GM12864 (cell line): ENCODE data around the gene HTR1B.

Source experiments
- DNase-seq: peaks from one replicate; pipeline ENCODE4 v3.0.0-alpha.2; 2011; ENCODE audit warnings: low read depth
- H3K4me3 ChIP-seq: 2 replicates; pipeline ENCODE4 v1.5.1; 2011; ENCODE audit warnings: mild to moderate bottlenecking, low read depth, low read length, control low read depth
- TF ChIP-seq, protein P1 (sequence below): IDR thresholded peaks from 2 replicates; pipeline ENCODE4 v1.5.1; 2011; ENCODE audit warnings: low read depth, mild to moderate bottlenecking, moderate library complexity, low read length, control low read depth, inconsistent platforms; ENCODE audit errors: missing control alignments

HTR1B gene

DNA sequence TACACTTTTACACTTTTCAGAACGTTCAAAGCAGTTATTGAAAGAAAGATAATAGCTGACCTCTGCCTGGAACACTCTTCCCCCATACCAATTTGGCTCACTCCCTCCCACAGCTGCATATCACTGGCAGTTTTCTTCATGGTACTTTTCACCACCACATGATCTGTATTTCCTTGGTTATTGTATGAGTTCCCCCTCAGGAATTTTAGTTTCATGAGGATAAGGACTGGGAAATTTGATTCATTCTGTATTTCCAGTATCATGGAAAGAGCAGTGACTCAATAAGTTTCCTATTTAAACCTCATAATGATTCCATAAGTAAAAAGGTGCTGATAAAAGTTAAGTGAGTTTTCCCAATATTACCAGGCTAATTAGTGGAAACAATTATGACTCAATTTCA lies 16.0 kb downstream of the HTR1B start:
- DNase-seq: no peak
- TF ChIP-seq, protein P1, sequence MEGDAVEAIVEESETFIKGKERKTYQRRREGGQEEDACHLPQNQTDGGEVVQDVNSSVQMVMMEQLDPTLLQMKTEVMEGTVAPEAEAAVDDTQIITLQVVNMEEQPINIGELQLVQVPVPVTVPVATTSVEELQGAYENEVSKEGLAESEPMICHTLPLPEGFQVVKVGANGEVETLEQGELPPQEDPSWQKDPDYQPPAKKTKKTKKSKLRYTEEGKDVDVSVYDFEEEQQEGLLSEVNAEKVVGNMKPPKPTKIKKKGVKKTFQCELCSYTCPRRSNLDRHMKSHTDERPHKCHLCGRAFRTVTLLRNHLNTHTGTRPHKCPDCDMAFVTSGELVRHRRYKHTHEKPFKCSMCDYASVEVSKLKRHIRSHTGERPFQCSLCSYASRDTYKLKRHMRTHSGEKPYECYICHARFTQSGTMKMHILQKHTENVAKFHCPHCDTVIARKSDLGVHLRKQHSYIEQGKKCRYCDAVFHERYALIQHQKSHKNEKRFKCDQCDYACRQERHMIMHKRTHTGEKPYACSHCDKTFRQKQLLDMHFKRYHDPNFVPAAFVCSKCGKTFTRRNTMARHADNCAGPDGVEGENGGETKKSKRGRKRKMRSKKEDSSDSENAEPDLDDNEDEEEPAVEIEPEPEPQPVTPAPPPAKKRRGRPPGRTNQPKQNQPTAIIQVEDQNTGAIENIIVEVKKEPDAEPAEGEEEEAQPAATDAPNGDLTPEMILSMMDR: no peak
- no peak overlapping the region for H3K4me3 ChIP-seq

DNA sequence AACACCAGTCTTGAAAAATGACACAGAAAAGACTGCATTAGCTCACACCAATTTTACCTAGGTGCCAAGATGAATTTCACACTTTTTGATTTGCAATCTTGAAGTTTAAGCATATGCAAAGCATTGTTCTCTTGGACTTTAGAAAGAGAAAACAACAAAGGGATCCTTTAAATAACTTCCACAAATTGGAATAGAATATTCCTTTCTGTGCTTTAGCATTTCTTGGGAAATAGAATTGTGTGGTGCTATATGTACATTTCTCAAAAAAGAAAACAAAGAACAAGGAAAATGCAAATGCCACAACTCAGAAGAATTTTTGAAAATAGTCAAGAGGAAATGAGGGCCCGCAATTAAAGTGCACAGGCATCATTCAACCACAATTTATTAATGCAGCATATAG lies 17.0 kb downstream of the HTR1B start:
- TF ChIP-seq, protein P1: no peak
- no peak for DNase-seq
- H3K4me3 ChIP-seq: no peak overlapping the region

DNA sequence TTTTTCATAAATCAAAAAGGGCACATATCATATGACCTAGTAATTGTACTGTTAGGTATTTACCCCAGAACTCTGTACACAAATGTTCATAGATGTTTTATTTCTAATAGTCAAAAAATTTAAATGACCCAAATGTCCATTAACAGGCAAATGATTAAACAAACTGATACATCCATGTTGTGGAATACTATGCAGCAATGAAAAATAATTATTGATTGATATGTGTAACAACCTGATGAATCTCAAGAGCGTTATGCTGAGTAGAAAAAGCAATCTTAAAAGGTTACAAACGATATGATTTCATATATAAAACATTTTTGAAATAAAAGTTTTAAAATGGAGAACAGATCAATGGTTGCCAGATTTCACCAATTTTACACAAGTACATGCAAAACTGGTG lies 18.1 kb downstream of the HTR1B start:
- TF ChIP-seq, protein P1: no peak
- H3K4me3 ChIP-seq: no peak overlapping the region
- no peak for DNase-seq

DNA sequence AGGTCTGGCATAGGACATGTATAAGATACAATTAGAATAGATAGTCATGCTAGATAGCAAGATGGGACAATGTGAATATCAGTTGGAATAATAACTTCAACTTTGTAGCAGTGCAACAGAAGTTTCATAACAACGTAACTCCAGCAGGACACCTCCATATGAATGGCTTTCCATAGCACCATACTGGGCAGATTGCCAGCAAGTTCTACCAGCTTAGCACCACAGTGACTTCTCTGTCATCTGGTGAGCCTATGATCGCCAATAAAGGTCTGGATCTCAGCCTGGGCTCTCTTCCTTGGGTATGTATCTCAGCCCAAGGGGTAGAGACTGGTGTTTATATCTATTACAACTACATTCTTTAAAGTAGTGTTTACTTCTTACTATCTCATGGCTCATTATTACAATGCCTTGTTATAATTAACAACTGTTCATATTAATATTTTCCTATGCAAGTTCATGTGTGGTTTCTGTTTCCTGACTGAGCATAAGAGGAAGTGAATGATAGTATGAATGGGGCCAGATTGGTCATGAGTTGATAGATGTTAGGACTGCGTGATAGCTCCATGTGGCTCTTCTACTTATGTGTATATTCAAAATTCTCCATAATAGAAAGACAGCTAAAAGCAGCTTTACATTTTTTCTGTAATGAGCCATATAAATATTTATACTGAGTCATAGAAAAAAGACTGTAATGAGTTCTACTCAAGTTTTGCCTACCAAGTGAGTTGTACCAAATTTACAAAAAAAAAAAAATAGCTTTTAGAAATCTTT lies 22.9 kb downstream of the HTR1B start:
- H3K4me3 ChIP-seq: no peak overlapping the region
- TF ChIP-seq, protein P1: no peak
- DNase-seq: no peak

DNA sequence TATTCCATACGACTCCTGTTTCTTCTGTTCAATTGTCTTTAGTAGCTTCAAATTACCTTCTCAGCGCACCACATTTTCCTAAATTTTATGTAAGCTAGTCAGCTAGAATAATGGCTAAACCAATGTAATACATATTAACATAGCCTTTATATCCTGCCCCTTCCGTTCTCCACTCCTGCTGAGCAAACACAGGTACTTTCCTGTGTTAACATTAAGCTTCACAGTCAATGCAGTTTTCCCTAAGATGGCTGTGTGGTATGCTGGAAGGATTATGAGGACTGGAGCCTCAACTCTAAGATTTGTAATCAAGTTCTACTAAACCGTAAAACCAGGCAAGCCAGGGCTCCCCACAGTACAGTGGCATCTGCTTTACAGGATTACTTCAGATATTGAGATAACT lies 29.4 kb downstream of the HTR1B start:
- H3K4me3 ChIP-seq: no peak overlapping the region
- DNase-seq: no peak
- TF ChIP-seq, protein P1: no peak

DNA sequence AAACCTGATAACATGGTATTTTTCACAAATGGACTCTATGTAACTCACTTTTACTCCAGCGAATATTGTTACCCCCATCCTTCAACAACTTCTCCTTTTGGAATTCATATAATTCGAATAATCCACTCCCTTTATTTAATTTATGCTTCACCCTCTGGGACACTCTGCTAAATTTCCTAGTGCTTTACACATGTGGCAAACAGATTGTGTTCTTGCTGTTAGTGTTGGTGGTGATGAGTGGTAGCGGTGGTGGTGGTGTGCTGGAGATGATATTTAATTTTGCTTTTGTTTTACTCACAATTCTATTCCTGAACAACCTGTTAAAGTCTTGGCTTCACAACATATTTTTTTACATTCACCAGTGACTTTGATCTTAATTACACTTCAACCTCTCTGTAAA lies 32.8 kb downstream of the HTR1B start:
- TF ChIP-seq, protein P1: no peak
- DNase-seq: no peak

DNA sequence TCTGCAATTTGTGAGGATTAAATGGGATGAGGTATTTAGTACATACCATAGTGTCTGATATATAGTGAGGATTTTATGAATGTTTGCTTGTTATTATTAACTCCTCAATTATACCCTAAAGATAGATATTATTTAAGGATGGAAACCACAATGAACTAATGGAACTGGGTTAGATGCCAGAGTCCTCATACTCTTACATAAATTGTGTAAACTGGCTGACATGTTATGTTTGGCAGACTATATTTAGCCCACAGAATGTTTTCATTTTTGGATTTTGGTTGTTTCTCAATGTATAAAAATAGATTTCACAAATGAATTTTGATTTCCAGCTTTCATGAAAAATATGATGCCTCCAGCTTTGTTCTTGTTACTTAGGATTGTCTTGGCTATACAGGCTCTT lies 37.6 kb downstream of the HTR1B start:
- no peak overlapping the region for H3K4me3 ChIP-seq
- TF ChIP-seq, protein P1: no peak
- DNase-seq: no peak

More for the DNA sequence above, 32.8 kb downstream of the HTR1B start:
- H3K4me3 ChIP-seq: no peak overlapping the region
